ENCODE results near the gene METAP1D.

METAP1D gene

DNA sequence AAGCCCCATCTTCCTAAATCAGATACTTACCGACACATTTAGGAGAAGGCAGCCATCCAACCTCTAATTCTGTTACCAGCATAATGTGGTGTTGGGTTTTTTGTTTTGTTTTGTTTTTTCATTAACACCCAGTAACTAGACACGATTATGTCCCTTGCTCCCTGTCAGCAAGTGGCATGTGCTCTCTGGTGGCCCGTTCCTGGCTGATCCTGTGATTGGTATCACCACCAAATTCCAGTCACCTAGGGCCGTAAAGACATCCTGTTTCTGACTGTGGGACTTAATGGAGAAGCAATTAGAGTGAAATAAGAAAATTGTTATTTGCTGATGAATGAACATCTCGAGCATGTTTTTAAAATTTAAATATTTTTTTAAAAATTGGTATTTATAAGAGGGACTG, 79.7 kb downstream of the METAP1D start:
- DNase-seq (ENCODE audit: low spot score): no peak
- TF ChIP-seq, protein P1, sequence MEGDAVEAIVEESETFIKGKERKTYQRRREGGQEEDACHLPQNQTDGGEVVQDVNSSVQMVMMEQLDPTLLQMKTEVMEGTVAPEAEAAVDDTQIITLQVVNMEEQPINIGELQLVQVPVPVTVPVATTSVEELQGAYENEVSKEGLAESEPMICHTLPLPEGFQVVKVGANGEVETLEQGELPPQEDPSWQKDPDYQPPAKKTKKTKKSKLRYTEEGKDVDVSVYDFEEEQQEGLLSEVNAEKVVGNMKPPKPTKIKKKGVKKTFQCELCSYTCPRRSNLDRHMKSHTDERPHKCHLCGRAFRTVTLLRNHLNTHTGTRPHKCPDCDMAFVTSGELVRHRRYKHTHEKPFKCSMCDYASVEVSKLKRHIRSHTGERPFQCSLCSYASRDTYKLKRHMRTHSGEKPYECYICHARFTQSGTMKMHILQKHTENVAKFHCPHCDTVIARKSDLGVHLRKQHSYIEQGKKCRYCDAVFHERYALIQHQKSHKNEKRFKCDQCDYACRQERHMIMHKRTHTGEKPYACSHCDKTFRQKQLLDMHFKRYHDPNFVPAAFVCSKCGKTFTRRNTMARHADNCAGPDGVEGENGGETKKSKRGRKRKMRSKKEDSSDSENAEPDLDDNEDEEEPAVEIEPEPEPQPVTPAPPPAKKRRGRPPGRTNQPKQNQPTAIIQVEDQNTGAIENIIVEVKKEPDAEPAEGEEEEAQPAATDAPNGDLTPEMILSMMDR (IDR thresholded peaks at IDR 0.05): no peak
- no peak overlapping the region for H3K4me3 ChIP-seq
- no peak overlapping the region for H3K27ac ChIP-seq

DNA sequence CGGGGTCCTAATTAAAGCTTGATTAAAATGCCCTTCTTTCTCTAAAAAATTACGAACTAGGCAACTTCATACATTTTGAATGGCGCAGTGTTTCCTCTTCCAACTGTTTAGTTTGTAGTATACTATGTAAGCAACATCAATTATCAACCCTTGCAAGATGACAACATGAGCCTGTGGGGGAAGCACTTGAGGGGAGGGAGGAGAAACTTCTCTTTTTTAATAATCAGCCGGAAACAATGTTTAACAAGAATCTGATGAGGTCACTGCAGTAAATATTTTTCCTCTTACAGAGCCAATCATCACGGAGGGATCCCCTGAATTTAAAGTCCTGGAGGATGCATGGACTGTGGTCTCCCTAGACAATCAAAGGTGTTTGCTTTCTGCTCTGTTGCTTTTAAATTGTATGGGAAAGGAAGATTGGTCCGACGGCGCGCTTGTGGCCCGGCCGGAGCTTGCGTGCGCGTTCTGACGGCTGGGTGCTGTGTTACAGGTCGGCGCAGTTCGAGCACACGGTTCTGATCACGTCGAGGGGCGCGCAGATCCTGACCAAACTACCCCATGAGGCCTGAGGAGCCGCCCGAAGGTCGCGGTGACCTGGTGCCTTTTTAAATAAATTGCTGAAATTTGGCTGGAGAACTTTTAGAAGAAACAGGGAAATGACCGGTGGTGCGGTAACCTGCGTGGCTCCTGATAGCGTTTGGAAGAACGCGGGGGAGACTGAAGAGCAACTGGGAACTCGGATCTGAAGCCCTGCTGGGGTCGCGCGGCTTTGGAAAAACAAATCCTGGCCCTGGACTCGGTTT, 80.3 kb downstream of the METAP1D start:
- Histone ChIP-seq H3K27ac (no peak overlapping the region), H3K4me3 (no peak overlapping the region)
- TF ChIP-seq, protein P1 (IDR thresholded peaks at IDR 0.05): no peak
- DNase-seq (ENCODE audit: low spot score): no peak

DNA sequence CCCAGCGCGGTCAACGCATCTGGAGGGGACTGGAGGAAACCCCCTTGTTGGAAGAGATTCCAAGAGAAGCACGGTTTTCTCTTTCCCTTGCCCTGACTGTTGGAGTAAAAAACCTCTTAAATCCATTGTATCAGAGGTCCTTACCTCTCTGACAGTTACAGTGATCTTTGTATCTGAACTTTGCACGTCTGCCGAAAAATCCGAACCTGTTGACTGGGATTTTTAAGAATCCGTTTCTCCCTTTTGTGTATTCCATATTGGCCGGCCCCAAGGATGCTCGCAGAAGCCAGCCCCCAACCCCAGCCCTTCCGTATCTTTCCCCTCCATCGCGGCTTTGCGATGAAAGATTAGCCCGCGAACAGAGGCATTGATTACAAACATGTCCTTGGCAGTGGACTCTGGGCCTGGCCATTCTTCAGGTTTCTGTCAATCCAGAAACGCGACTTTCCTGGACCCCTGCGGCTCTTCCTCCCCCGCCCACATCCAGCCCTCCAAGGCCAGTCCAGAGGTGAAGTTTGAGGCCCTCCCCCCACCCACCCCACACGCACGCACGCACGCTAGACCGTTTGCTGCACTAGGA, 81.0 kb downstream of the METAP1D start:
- no peak overlapping the region for H3K27ac ChIP-seq
- no peak overlapping the region for H3K4me3 ChIP-seq
- DNase-seq (ENCODE audit: low spot score): no peak
- TF ChIP-seq, protein P1 (IDR thresholded peaks at IDR 0.05): no peak

DNA sequence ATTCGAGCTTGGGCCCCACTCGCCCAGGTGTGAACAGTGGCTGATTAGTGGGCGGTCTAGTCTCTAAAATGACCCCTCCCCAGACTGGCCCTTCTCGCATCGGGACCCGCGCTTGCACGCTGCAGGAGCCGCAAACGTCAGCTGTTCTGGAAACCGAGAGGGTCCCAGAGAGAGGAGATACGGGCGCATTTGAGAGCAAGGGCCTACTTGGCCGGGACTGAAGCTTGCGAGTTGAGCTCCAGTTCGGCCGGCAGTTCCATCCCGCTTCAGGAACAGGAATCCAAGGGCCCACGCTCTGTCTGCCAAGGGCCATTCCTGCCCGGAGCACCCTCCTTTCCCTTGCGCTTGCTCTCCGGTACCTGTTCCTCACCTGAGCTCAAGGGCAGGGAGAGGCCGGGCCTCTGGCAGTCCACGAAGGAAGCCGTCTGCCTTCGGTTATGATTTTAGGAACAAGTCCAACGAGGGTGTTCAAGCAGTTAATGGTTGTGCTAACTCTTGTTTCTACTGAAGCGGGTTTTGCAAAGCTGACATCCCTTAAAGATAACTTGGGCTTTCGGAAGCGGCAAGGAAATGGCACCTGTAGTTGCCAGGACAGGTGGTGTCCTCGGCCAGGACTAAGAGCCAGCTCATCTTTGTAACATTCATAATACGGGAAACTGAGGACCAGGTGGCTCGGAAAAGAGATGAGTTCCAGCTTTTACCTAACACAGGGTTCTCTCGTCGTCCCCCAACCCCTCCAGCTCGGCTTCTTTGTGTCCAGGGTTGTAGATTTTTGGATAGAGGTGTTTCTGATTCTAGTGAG, 81.7 kb downstream of the METAP1D start:
- no peak for DNase-seq (ENCODE audit: low spot score)
- Histone ChIP-seq H3K27ac (no peak overlapping the region), H3K4me3 (no peak overlapping the region)
- TF ChIP-seq, protein P1 (IDR thresholded peaks at IDR 0.05): no peak

DNA sequence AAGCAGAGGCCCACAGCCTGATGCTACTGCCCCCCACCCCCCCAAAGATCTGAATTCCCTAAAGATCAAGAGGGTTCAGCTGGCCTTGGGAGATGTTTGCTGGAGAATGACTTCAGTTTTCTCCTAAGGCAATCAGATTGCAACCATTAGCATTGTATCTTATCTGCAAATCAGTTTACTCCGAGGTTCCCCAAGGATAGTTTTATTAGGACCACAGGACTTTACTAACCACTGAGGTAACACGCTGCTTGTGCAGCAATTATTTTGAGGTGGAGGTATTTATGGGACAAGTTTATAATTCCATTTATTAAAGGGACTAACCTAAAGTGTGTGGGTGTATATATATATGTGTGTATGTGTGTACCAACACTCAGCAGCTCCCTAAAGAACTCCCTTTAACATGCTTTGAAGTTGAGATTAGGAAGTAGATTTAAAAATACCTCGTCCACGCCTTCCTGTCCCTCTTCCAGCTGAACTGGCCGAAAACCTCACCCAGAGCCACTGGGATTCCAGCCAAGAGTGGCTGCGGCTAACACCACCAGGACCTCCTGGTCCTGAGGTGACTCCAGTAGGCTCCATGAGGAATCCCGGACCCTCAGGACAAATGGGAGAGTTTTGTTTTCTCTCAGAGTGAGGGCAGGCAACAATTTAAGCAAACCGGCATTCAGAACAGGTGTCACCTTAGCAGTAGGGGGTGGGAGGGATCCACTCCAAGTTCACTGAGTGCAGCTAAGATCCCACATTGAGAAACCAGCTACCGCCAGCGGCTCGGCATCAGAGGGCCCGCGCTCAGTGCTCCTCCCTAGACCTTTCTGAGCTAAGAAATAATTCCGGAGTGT, 82.6 kb downstream of the METAP1D start:
- no peak overlapping the region for H3K27ac ChIP-seq
- peak overlapping the region; percentile 42 for H3K4me3 ChIP-seq
- TF ChIP-seq, protein P1 (IDR thresholded peaks at IDR 0.05): no peak
- DNase-seq (ENCODE audit: low spot score): no peak

DNA sequence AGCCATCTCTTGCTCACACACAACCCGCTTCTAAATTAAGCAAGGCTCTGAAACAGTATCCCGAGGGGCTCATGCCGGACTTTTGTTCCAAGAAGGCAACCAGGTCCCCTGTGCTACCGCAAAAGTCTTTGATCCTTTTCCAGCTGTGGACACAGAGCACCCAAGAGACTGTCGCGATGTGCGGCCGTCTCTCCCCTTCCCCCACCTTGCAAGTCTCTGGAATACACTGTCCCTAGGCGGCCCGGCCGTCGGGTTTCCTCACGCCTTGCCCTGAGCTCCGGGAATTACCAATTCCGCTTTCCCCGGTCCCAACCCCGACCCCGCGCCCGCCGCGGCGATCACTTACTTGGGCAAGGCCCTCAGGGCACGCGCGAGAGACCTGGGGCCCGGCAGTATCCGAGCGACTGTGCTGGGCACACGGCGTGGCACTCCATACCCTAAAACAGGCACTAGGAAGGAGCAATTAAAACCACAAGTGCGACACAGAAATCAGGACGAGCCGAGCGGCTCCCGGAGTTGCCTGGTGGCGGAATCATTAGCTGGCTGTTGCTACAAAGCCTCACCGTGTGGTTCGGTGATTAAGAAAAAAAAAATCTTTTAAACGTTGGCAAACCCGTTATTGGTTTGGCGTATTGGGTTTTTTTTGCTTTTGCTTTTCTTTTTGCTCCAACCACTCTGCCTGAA, 83.3 kb downstream of the METAP1D start:
- Histone ChIP-seq H3K27ac (no peak overlapping the region), H3K4me3 (peak overlapping the region; percentile 42)
- TF ChIP-seq, protein P1 (IDR thresholded peaks at IDR 0.05): no peak
- DNase-seq (ENCODE audit: low spot score): no peak
